A673 (cell line): ENCODE results near the gene PLIN3. TPM values are rescaled to one million over a fixed set of nuclear protein-coding genes. Genes with fewer than 3 reads are reported as not detected.
A peak's percentile ranks its signal among the peaks of the same experiment; 100 is the strongest.

Experiments
- BruUV-seq: library from RNA; stranded (reverse); fragments of 400-500 nt; replicated peaks from 2 replicates; lab custom pipeline; 2021; lab: Mats Ljungman, UMichigan
- CTCF ChIA-PET: fragments of 300-600 bp; sonication (Branson Sonifier 250); formaldehyde crosslinking; loops from one replicate; lab custom pipeline; 2022; ENCODE audit warnings: antibody characterized with exemption; lab: Charles Lee
- POLR2A ChIA-PET: fragments of 300-600 bp; sonication (Branson Sonifier 250); formaldehyde crosslinking; loops from one replicate; lab custom pipeline; 2022; ENCODE audit warnings: antibody characterized with exemption; ENCODE audit not compliant: low non-redundant PET; lab: Charles Lee
- DNase-seq: peaks from one replicate; pipeline ENCODE4 v3.0.0-alpha.2; 2015; ENCODE audit warnings: low spot score
- H3K27ac ChIP-seq: fragments of 200-600 bp; sonication (generic); 2 replicates; pipeline ENCODE4 v1.5.1; 2016; ENCODE audit warnings: mixed run types, low read depth, mild to moderate bottlenecking, mixed read lengths, antibody characterized with exemption, low read length; ENCODE audit not compliant: poor library complexity, severe bottlenecking
- H3K27me3 ChIP-seq: fragments of 200-600 bp; sonication (generic); replicated peaks from 2 replicates; pipeline ENCODE4 v1.6.1; 2017; ENCODE audit warnings: mixed run types, low read depth, mild to moderate bottlenecking, mixed read lengths, antibody characterized with exemption, low read length; ENCODE audit not compliant: insufficient read depth, poor library complexity
- H3K36me3 ChIP-seq: fragments of 200-600 bp; sonication (generic); 2 replicates; pipeline ENCODE4 v1.6.1; 2016; ENCODE audit warnings: mixed run types, mild to moderate bottlenecking, mixed read lengths, antibody characterized with exemption, low read length; ENCODE audit not compliant: insufficient read depth, poor library complexity, severe bottlenecking
- H3K4me1 ChIP-seq: fragments of 200-600 bp; sonication (generic); 2 replicates; pipeline ENCODE4 v1.6.1; 2017; ENCODE audit warnings: mixed run types, mild to moderate bottlenecking, mixed read lengths, antibody characterized with exemption, low read length; ENCODE audit not compliant: insufficient read depth, poor library complexity, severe bottlenecking
- H3K4me3 ChIP-seq: fragments of 200-600 bp; sonication (generic); 2 replicates; pipeline ENCODE4 v1.5.1; 2016; ENCODE audit warnings: low read depth, mixed run types, mild to moderate bottlenecking, mixed read lengths, low read length; ENCODE audit not compliant: poor library complexity, severe bottlenecking
- H3K9me3 ChIP-seq: fragments of 200-600 bp; sonication (generic); 2 replicates; pipeline ENCODE4 v1.6.1; 2016; ENCODE audit warnings: mixed run types, low read depth, mild to moderate bottlenecking, mixed read lengths, antibody characterized with exemption, low read length; ENCODE audit not compliant: poor library complexity, severe bottlenecking
- CTCF ChIP-seq: fragments of 300-800, 200-600 bp; sonication (generic); conservative IDR thresholded peaks from 2 replicates; pipeline ENCODE4 v1.5.1; 2017; ENCODE audit warnings: low read depth, mild to moderate bottlenecking, antibody characterized with exemption, low read length, moderate library complexity, mixed read lengths
- EZH2 ChIP-seq: fragments of 200-600 bp; sonication (generic); IDR thresholded peaks from 2 replicates; pipeline ENCODE4 v1.6.1; 2017; ENCODE audit warnings: borderline replicate concordance, low read depth, mild to moderate bottlenecking, mixed read lengths, antibody characterized with exemption, low read length; ENCODE audit not compliant: poor library complexity, severe bottlenecking
- intact Hi-C: fragments of 100-400 bp; cut with micrococcal nuclease; formaldehyde crosslinking; loops from one replicate; pipeline ENCODE4 v1.10.0; 2022; ENCODE audit not compliant: unreplicated experiment
- total RNA-seq: library from RNA; stranded (reverse); gene quantifications from 2 replicates; pipeline ENCODE4 v1.2.3, GENCODE V29; 2021

Gene PLIN3
- total RNA-seq, 1 experiment from 2014 or later: 30.6 TPM

DNA sequence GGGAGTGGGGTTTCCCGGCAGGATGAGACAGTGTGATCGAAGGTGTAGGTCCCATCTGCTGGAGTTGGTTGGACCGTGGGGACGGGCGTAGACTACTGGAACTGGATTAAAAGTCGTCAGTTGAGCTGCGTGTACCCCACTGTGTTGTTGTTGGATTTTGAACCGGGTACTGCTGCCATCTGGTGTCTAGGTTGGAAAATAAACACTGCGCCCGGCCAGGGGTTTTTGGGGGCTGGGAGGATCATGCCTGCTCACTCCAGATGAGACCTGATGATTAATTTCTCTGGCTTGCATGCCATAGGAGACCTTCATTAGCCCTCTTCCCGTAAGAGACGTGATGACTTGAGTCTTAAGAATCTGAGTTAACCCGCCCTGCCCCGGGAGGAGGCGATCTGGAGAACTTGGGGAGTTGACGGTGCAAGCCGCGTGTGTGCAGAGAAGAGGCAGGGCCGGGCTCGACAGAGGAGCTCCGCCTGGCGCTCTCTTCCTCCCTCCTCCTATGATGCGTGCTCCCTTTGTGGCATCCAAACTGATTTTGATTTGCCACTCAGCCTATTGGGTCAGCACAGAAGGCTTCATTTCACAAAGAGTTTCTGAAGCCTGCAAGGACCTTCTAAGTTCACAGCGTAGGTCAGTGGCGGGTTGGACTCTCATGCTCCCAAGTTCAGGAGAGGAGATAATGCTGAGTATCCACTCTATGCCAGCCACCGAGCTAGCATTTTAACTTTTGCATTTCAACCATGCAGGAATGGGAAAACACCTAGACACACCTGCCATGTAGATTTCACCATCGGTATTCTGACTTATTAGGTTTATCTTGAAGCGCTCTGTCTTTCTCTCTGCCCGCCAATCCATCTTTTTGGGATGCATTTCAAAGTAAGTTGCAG is 44.6 kb upstream of the PLIN3 start:
- ChIA-PET POLR2A (interaction anchor here (0.6 to 1.0 kb wide), 3 partner anchors 31 to 102 kb away, joined by 3 to 7 read pairs (median 4); no protein-coding TSS in a partner anchor), CTCF (interaction anchor here (0.5 to 2.3 kb wide), 7 partner anchors 22 to 1117 kb away, joined by 3 to 25 read pairs (median 10); no protein-coding TSS in a partner anchor)
- Histone ChIP-seq H3K36me3 (peaks cover 61% of the 10 kb centered on the region), H3K9me3 (no peaks in the 10 kb centered on the region), H3K4me1 (peaks cover 40% of the 10 kb centered on the region), H3K27ac (peak overlapping the region; percentile 91), H3K27me3 (no peaks in the 10 kb centered on the region), H3K4me3 (peak overlapping the region; percentile 62)
- peak; percentile 88 for DNase-seq
- no peak for TF ChIP-seq EZH2
- peak; percentile 79 for TF ChIP-seq CTCF
- no TSS peak for BruUV-seq
- intact Hi-C loops: loop anchor here (2.0 kb wide), 2 partner anchors 39 to 101 kb away; no protein-coding TSS in a partner anchor

DNA sequence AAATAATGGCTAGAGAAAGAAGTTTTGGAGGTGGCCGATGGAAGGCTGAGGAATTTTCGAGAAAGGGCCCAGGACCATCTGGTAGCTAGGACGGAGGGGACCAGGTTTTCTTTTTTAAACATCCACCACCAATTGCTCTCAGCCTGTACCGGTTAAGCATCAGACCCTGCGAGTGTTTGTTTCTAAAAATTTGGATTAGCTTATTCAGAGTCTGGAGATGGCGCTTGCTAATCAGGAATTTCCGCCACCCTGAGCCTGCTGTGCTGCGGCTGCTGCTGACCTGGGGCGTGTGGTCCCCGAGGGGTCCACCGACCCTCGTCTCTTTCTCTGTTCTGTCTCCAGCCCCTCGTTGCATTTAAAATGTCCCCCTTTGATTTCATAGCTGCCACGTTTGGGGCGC is 43.8 kb upstream of the PLIN3 start:
- H3K36me3 ChIP-seq: peaks cover 54% of the 10 kb centered on the region
- no peaks in the 10 kb centered on the region for H3K27me3 ChIP-seq
- TF ChIP-seq EZH2 (no peak), CTCF (no peak)
- H3K4me1 ChIP-seq: peaks cover 40% of the 10 kb centered on the region
- intact Hi-C loops: loop anchor here (2.0 kb wide), 2 partner anchors 39 to 101 kb away; no protein-coding TSS in a partner anchor
- BruUV-seq: TSS peak; percentile 19
- ChIA-PET CTCF (interaction anchor here (0.5 to 2.3 kb wide), 6 partner anchors 38 to 1116 kb away, joined by 3 to 25 read pairs (median 6); no protein-coding TSS in a partner anchor), POLR2A (interaction anchor here (0.6 to 1.0 kb wide), 3 partner anchors 101 to 407 kb away, joined by 3 to 4 read pairs (median 3); no protein-coding TSS in a partner anchor)
- peak overlapping the region; percentile 62 for H3K4me3 ChIP-seq
- peak overlapping the region; percentile 91 for H3K27ac ChIP-seq
- H3K9me3 ChIP-seq: no peaks in the 10 kb centered on the region
- peak; percentile 36 for DNase-seq

GRCh38 chr19:4910594-4911281 is 43.3 kb upstream of the PLIN3 start:
- DNase-seq: peak; percentile 52
- H3K9me3 ChIP-seq: no peaks in the 10 kb centered on the region
- H3K4me1 ChIP-seq: peaks cover 40% of the 10 kb centered on the region
- CTCF ChIA-PET: interaction anchor here (1.7 to 2.3 kb wide), 2 partner anchors 38 to 101 kb away, joined by 13 to 25 read pairs; no protein-coding TSS in a partner anchor
- H3K36me3 ChIP-seq: peaks cover 49% of the 10 kb centered on the region
- H3K27me3 ChIP-seq: no peaks in the 10 kb centered on the region
- intact Hi-C loops: loop anchor here (2.0 kb wide), 2 partner anchors 38 to 100 kb away; no protein-coding TSS in a partner anchor
- peak overlapping the region; percentile 91 for H3K27ac ChIP-seq
- POLR2A ChIA-PET: interaction anchor here (0.7 kb wide), 1 partner anchor 408 kb away, joined by 3 read pairs; no protein-coding TSS in a partner anchor
- peak overlapping the region; percentile 62 for H3K4me3 ChIP-seq
- BruUV-seq: no TSS peak
- TF ChIP-seq EZH2: no peak
- no peak for TF ChIP-seq CTCF
